BLaER1 (cell line): ENCODE data around the gene MYCBPAP.

Source experiments
- H3K27ac ChIP-seq: shearing (Covaris generic); formaldehyde crosslinking; 2 replicates; pipeline ENCODE4 v1.8.1; 2022
- H3K27me3 ChIP-seq: shearing (Covaris generic); formaldehyde crosslinking; 2 replicates; pipeline ENCODE4 v1.8.1; 2022
- H3K36me3 ChIP-seq: shearing (Covaris generic); formaldehyde crosslinking; 2 replicates; pipeline ENCODE4 v1.8.1; 2022
- H3K4me1 ChIP-seq: shearing (Covaris generic); formaldehyde crosslinking; 2 replicates; pipeline ENCODE4 v1.8.1; 2022
- H3K4me2 ChIP-seq: shearing (Covaris generic); formaldehyde crosslinking; 2 replicates; pipeline ENCODE4 v1.8.1; 2022
- H3K4me3 ChIP-seq: shearing (Covaris generic); formaldehyde crosslinking; 2 replicates; pipeline ENCODE4 v1.8.1; 2022
- H3K9ac ChIP-seq: shearing (Covaris generic); formaldehyde crosslinking; 2 replicates; pipeline ENCODE4 v1.8.1; 2022
- H3K9me3 ChIP-seq: shearing (Covaris generic); formaldehyde crosslinking; 2 replicates; pipeline ENCODE4 v1.8.1; 2022
- H4K20me1 ChIP-seq: shearing (Covaris generic); formaldehyde crosslinking; 2 replicates; pipeline ENCODE4 v1.8.1; 2022
- Cebpa-rat ChIP-seq: shearing (Covaris generic); IDR thresholded peaks from 2 replicates; pipeline ENCODE4 v1.8.1; 2022

MYCBPAP gene, protein sequence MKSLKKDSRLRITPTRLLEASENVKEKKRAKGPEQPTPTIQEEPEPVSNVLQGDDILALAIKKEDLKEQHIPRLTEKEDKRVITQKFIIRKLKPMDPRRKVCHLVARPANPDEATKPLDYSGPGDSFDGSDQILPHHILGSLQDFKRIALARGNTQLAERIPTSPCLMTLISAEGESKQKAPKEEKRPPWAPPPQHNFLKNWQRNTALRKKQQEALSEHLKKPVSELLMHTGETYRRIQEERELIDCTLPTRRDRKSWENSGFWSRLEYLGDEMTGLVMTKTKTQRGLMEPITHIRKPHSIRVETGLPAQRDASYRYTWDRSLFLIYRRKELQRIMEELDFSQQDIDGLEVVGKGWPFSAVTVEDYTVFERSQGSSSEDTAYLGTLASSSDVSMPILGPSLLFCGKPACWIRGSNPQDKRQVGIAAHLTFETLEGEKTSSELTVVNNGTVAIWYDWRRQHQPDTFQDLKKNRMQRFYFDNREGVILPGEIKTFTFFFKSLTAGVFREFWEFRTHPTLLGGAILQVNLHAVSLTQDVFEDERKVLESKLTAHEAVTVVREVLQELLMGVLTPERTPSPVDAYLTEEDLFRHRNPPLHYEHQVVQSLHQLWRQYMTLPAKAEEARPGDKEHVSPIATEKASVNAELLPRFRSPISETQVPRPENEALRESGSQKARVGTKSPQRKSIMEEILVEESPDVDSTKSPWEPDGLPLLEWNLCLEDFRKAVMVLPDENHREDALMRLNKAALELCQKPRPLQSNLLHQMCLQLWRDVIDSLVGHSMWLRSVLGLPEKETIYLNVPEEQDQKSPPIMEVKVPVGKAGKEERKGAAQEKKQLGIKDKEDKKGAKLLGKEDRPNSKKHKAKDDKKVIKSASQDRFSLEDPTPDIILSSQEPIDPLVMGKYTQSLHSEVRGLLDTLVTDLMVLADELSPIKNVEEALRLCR

DNA sequence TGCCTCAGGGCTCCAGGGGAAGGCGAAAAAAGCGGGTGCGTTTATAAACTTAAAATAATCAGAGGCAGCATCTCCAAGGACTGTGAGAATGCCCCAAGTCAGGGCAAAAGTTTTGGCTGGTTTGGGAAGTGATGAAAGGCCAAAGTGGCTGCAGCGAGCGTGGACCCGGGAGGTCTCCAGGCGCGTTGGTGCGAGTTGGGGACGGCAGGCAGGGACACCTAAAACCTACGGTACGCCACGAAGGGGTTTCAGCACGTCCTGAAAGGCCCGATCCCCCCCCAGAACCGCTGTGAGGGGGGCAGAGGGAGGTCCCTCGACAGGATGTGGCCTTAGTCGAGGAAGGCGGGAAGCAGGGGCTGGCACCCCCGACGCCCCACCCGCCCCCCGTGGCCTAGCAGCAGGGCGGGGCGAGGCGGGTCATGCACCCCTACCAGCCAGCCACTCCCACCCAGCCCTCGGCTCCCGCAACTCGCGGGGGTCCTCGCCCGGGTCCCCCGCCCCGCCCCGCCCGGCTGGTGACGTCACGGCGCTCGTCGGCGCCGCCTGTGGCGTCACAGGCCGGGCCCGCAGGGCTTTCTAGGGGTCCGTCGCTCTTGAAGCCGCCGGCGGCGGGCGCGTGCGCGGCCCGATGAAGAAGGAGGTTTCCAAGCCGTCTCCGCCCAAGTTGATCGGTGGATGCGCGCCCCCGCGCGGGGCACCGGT, at the start of gene MYCBPAP:
TSS of gene MYCBPAP (plus strand) at position 569 of the 702 bp plus-strand sequence. CDS start 236 bp downstream, outside the sequence.
- H3K9ac ChIP-seq: no peak within 1 kb of the TSS
- peak within 1 kb of the TSS; percentile 74 for H3K4me2 ChIP-seq
- no peak within 1 kb of the TSS for H3K27ac ChIP-seq
- H3K27me3 ChIP-seq: peaks cover 42% of the 10 kb centered on the region
- H3K36me3 ChIP-seq: no peaks in the 10 kb centered on the region
- H3K4me1 ChIP-seq: peaks cover 6% of the 10 kb centered on the region; the same call in 1 of the 2 replicates
- H3K4me3 ChIP-seq: peak within 1 kb of the TSS; percentile 61
- H4K20me1 ChIP-seq: no peaks in the 10 kb centered on the region
- no peak for TF ChIP-seq Cebpa-rat
- no peaks in the 10 kb centered on the region for H3K9me3 ChIP-seq

DNA sequence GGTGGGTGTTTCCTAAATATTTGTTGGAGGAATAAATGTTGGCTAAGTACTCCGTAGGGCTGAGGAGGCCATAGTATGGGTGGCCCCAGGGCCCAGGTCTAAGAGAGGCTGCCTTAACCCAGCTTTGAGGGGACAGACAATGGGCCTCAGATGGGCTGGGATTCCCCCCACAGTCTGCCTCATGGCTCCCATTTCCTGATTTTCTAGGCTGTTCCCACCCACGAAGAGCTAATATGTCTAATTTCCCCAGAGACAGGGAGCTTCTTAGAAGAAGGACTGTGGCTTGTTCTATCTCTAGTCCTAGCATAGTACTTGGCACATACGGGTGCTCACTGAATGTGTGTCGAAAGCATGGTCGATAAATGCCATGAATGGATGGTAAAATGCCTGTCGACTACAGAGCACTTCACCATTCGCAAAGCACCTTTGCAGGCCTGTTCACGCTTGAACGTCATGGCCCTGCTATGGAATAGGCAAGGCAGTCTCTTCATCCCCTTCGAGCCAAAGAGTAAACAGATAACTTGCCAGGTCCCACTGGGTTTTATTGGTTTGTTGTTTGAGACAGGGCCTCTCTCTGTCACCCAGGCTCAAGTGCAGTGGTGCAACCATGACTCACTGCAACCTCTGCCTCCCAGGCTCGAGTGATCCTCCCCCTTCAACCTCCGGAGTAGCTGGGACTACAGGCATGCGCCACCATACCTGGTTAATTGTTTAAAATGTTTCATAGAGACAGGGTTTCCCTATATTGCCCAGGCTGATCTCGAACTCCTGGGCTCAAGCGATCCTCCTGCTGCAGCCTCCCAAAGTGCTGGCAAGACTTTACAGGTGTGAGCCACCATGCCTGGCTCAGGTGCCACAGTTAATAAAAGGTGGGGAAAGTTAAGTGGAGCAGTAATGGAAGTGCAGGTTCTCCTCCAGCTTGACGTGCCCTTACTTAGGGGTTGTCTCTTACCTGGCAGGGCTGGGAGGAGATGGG, 49.2 kb upstream of the MYCBPAP start:
- peaks cover 23% of the 10 kb centered on the region for H3K4me1 ChIP-seq
- H3K4me3 ChIP-seq: no peak overlapping the region
- H3K4me2 ChIP-seq: peak overlapping the region; percentile 51
- H3K27me3 ChIP-seq: no peaks in the 10 kb centered on the region
- H3K36me3 ChIP-seq: peaks cover 12% of the 10 kb centered on the region; the same call in 1 of the 2 replicates
- no peaks in the 10 kb centered on the region for H3K9me3 ChIP-seq
- no peaks in the 10 kb centered on the region for H4K20me1 ChIP-seq
- H3K9ac ChIP-seq: no peak overlapping the region
- TF ChIP-seq Cebpa-rat: no peak
- no peak overlapping the region for H3K27ac ChIP-seq

GRCh38 chr17:50459756-50460155, 48.5 kb upstream of the MYCBPAP start:
- TF ChIP-seq Cebpa-rat: no peak
- H3K9ac ChIP-seq: no peak overlapping the region
- H4K20me1 ChIP-seq: no peaks in the 10 kb centered on the region
- peaks cover 20% of the 10 kb centered on the region for H3K4me1 ChIP-seq
- H3K4me2 ChIP-seq: peak overlapping the region; percentile 51
- H3K27ac ChIP-seq: peak overlapping the region; percentile 33; the same call in 1 of the 2 replicates
- H3K4me3 ChIP-seq: no peak overlapping the region
- no peaks in the 10 kb centered on the region for H3K9me3 ChIP-seq
- peaks cover 12% of the 10 kb centered on the region; the same call in 1 of the 2 replicates for H3K36me3 ChIP-seq
- H3K27me3 ChIP-seq: no peaks in the 10 kb centered on the region

DNA sequence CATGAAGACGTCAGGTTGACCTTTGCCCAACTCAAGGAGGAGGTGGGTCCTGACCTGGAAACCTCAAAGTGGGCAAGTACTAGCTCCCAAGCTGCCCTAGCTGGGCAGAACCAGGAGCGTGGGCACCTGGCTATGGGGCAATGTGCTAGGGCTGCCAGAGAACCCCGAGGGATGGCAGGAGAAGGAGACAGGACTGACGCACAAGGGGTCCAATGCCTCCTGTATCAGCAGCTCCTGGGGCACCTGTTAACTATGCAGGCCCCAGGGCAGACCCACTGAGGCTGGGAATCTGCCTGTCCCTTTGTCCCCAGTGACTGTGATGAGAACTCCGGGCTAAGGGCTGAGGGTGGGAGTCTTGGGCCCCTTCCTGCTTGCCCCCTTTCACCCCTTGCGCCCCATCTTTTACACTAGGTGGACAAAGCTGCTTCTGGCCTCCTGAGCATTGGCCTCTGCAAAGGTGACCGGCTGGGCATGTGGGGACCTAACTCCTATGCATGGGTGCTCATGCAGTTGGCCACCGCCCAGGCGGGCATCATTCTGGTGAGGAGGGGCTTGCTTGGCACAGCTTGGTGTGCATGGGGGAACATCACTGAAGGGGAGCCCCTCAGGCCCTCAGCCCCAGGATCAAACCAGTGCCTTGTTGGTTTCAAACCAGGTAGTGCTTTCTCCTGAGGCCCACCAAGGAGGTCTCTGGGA, 47.3 kb upstream of the MYCBPAP start:
- no peak overlapping the region for H3K9ac ChIP-seq
- H3K27ac ChIP-seq: no peak overlapping the region
- H4K20me1 ChIP-seq: no peaks in the 10 kb centered on the region
- peaks cover 20% of the 10 kb centered on the region for H3K4me1 ChIP-seq
- no peak overlapping the region for H3K4me3 ChIP-seq
- TF ChIP-seq Cebpa-rat: no peak
- H3K27me3 ChIP-seq: no peaks in the 10 kb centered on the region
- H3K9me3 ChIP-seq: no peaks in the 10 kb centered on the region
- no peak overlapping the region for H3K4me2 ChIP-seq
- H3K36me3 ChIP-seq: peaks cover 12% of the 10 kb centered on the region; the same call in 1 of the 2 replicates

DNA sequence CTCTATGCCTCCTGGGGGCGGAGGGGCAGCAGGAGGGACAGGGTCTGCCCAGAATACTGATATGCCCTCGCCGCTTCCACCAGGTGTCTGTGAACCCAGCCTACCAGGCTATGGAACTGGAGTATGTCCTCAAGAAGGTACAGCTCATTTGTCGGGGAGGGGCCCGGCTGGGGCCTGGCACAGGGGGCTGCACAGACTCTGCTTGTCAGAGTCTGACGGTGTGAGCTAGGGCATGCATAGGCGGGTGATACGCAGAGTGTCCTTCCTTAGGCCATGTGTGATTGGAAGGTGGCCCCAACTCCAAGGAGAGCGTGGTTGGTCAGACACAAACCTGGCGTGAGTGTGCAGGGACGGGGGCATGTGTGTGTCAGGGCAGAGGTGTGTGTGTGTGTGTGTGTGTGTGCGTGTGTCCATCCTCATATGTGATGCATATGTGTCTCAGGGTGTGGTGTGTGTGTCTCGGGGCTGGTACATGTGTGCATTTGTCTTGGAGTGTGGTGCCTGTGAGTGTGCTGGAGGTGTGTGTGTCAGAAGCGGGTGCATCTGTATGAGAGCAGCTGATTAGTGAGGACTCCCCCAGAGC, 46.6 kb upstream of the MYCBPAP start:
- H3K4me1 ChIP-seq: peaks cover 20% of the 10 kb centered on the region
- no peak for TF ChIP-seq Cebpa-rat
- H3K4me2 ChIP-seq: no peak overlapping the region
- H3K9me3 ChIP-seq: no peaks in the 10 kb centered on the region
- no peaks in the 10 kb centered on the region for H4K20me1 ChIP-seq
- H3K36me3 ChIP-seq: peaks cover 5% of the 10 kb centered on the region; the same call in 1 of the 2 replicates
- H3K9ac ChIP-seq: no peak overlapping the region
- no peak overlapping the region for H3K4me3 ChIP-seq
- no peak overlapping the region for H3K27ac ChIP-seq
- H3K27me3 ChIP-seq: no peaks in the 10 kb centered on the region

DNA sequence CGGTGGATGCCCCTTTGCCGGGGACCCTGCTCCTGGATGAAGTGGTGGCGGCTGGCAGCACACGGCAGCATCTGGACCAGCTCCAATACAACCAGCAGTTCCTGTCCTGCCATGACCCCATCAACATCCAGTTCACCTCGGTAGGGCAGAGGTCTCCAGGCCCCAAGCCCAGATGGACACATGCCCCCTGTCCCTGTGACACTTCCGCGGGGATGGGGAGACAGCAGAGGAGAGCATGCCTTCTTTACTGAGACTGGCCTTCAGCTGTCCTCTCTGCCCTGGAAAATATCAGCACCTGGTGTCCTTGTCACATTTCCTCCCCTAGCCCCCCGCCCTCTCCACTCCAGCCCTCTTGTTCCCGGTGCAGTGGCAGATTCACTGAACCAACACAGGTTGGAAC, 45.8 kb upstream of the MYCBPAP start:
- no peak overlapping the region for H3K4me2 ChIP-seq
- no peak overlapping the region for H3K4me3 ChIP-seq
- H3K36me3 ChIP-seq: peaks cover 5% of the 10 kb centered on the region; the same call in 1 of the 2 replicates
- H3K4me1 ChIP-seq: peaks cover 20% of the 10 kb centered on the region
- no peaks in the 10 kb centered on the region for H3K9me3 ChIP-seq
- no peak for TF ChIP-seq Cebpa-rat
- no peaks in the 10 kb centered on the region for H3K27me3 ChIP-seq
- H4K20me1 ChIP-seq: no peaks in the 10 kb centered on the region
- H3K27ac ChIP-seq: no peak overlapping the region
- H3K9ac ChIP-seq: no peak overlapping the region

DNA sequence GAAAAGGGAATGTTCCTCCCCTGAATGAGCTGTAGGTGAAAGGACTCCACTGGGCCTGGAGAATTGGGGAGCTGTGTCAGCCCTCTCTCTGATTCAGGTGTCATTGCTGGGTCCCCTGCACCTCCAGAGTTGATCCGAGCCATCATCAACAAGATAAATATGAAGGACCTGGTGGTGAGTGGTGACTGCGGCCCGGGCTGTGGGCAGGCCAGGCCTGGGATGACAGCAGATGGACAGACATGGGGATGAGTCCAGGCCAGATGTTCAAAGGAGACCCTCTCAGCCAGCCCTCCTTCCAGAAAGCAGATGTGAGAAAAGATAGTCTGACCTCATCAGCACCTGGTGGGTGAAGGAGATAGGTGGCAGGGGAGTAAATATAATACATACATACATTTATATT, 44.1 kb upstream of the MYCBPAP start:
- H3K9ac ChIP-seq: no peak overlapping the region
- H3K4me3 ChIP-seq: no peak overlapping the region
- no peak overlapping the region for H3K4me2 ChIP-seq
- peaks cover 17% of the 10 kb centered on the region for H3K27me3 ChIP-seq
- TF ChIP-seq Cebpa-rat: no peak
- no peaks in the 10 kb centered on the region for H3K9me3 ChIP-seq
- H3K27ac ChIP-seq: no peak overlapping the region
- H3K4me1 ChIP-seq: peaks cover 12% of the 10 kb centered on the region
- no peaks in the 10 kb centered on the region for H4K20me1 ChIP-seq
- H3K36me3 ChIP-seq: peaks cover 5% of the 10 kb centered on the region; the same call in 1 of the 2 replicates

GRCh38 chr17:50464736-50465135, 43.5 kb upstream of the MYCBPAP start:
- H3K4me2 ChIP-seq: no peak overlapping the region
- peaks cover 5% of the 10 kb centered on the region for H3K4me1 ChIP-seq
- no peaks in the 10 kb centered on the region for H3K9me3 ChIP-seq
- no peak overlapping the region for H3K9ac ChIP-seq
- TF ChIP-seq Cebpa-rat: no peak
- H3K27me3 ChIP-seq: peaks cover 23% of the 10 kb centered on the region
- no peaks in the 10 kb centered on the region for H4K20me1 ChIP-seq
- no peak overlapping the region for H3K27ac ChIP-seq
- no peak overlapping the region for H3K4me3 ChIP-seq
- peaks cover 5% of the 10 kb centered on the region; the same call in 1 of the 2 replicates for H3K36me3 ChIP-seq
